Stimulated activated CD8-positive, alpha-beta memory T cell treated with anti-CD3 and anti-CD28 coated beads, Interleukin-4, amount 100 ng/mL, for 24 hours (primary cell): ENCODE measurements around the gene GMPPA.
A peak's percentile ranks its signal among the peaks of the same experiment; 100 is the strongest.

ENCODE experiments used
- DNase-seq: peaks from one replicate; pipeline ENCODE4 v3.0.0-alpha.2; 2020; ENCODE audit warnings: low read depth

Gene GMPPA

GRCh38 chr2:219486380-219486959 lies 12.2 kb upstream of the GMPPA start:
- no peak for DNase-seq

DNA sequence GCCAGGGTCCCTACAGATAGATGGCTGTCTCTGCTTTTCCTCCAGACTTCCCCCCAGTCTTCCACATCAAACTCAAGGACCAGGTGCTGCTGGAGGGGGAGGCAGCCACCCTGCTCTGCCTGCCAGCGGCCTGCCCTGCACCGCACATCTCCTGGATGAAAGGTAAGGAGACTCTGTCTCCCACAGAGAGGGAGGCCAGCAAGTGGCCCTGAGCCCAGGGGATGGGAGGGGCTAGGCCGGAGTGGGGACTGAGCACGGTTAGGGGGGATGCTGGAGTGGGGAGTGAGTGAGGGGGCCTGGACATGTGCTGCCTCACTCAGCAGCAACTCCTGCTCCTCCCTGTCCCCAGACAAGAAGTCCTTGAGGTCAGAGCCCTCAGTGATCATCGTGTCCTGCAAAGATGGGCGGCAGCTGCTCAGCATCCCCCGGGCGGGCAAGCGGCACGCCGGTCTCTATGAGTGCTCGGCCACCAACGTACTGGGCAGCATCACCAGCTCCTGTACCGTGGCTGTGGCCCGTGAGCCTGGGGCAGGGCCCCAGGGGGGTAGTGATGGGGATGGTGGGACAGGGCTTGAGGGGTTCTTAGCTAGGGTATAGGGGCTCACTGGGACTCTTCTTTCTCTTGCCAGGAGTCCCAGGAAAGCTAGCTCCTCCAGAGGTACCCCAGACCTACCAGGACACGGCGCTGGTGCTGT lies 10.4 kb upstream of the GMPPA start:
- DNase-seq, result no peak

DNA sequence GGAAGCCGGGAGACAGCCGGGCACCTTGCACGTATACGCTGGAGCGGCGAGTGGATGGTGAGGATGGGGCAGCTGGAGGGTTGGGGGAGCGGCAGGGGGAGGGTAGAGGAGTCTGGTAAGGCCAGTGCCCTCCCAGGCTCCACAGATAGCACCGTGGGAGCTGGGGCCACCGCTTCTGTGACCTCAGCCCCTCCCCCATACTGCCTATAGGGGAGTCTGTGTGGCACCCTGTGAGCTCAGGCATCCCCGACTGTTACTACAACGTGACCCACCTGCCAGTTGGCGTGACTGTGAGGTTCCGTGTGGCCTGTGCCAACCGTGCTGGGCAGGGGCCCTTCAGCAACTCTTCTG lies 9.9 kb upstream of the GMPPA start:
- DNase-seq, result no peak

DNA sequence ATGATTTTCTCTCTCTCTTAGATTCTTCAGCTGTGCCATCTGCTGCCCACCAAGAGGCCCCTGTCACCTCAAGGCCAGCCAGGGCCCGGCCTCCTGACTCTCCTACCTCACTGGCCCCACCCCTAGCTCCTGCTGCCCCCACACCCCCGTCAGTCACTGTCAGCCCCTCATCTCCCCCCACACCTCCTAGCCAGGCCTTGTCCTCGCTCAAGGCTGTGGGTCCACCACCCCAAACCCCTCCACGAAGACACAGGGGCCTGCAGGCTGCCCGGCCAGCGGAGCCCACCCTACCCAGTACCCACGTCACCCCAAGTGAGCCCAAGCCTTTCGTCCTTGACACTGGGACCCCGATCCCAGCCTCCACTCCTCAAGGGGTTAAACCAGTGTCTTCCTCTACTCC lies 9.4 kb upstream of the GMPPA start:
- no peak for DNase-seq

GRCh38 chr2:219490186-219490585 lies 8.5 kb upstream of the GMPPA start:
- no peak for DNase-seq

DNA sequence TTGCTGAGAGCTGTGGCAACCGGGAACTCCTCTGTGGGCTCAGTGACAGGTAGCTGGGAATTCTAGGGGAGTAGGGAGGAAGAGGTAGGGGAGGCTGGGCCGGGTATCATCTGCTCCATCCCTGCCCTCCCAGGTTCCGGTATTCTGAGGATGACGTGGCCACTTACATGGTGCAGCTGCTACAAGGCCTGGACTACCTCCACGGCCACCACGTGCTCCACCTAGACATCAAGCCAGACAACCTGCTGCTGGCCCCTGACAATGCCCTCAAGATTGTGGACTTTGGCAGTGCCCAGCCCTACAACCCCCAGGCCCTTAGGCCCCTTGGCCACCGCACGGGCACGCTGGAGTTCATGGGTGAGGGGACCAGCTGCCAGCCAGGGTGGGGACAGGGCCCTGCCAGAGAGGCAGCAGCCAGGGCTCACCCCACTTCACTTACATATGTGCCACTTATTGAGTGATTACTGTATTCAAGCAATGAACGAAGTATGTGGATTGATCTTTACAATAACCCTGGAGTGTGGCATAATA lies 8.0 kb upstream of the GMPPA start:
- no peak for DNase-seq

DNA sequence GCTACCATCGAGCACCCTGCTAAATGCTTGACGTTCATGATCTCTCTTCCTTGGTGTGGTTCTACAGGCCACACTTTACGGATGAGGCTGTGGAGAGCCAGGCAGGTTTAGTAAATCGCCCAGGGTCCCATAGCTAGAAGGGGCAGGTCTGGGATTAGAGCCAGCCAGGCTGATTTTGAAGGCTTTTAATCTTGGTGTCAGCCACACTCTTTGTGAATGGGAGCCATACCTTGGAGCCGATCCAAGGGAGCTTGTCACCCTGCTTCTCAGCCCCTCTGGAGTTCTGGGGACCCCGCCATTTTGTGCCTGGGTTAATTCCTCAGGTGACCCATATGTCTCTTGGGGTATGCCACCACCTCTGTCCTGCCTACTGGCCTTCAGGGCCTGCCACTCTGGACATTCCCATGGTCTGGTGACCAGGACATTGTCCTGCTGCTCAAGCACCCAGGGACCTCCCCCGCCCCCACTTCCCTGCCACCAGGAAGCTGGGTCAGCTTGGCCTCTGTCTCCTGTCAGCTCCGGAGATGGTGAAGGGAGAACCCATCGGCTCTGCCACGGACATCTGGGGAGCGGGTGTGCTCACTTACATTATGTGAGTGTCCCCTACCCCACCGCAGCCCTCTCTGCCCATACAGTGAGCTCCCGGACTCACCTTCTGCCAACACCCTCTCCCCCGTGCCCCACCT lies 7.3 kb upstream of the GMPPA start:
- no peak for DNase-seq

GRCh38 chr2:219492575-219492974 lies 6.1 kb upstream of the GMPPA start:
- DNase-seq, result no peak

GRCh38 chr2:219493086-219493485 lies 5.6 kb upstream of the GMPPA start:
- no peak for DNase-seq

- DNase-seq, result no peak
Observed at GRCh38 chr2:219494952-219495530, 3.6 kb upstream of the GMPPA start.

DNA sequence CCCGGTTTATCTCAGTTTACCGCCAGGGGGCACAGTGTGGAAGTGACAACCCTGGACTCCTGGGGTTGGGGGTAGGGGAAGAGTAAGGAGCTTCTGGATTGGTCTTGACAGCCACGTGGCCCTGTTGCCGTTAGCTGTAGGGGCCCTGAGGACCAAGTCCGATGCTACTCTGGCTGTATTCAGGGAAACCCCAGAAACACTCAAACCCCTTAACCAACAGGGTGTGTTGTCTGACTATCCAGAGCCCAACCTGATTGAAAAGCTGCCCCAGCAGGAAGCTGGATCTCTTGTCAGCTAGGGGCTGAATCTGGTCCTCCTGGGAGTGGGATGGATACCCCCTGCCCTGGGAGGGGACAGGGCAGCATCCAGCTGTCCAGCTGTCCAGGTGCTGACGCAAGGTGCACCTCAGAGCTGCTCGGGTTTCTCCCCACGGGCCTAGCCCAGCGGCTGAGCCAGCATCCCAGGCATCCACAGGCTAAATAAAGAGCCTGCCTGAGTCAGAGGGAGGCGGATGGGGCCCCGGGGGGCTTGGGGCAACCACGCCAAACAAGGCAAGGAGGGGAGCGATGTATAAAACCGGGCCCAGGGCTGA lies 3.1 kb upstream of the GMPPA start:
- peak; percentile 30 for DNase-seq

- no peak for DNase-seq
Observed at GRCh38 chr2:219496247-219496824, 2.4 kb upstream of the GMPPA start.

DNA sequence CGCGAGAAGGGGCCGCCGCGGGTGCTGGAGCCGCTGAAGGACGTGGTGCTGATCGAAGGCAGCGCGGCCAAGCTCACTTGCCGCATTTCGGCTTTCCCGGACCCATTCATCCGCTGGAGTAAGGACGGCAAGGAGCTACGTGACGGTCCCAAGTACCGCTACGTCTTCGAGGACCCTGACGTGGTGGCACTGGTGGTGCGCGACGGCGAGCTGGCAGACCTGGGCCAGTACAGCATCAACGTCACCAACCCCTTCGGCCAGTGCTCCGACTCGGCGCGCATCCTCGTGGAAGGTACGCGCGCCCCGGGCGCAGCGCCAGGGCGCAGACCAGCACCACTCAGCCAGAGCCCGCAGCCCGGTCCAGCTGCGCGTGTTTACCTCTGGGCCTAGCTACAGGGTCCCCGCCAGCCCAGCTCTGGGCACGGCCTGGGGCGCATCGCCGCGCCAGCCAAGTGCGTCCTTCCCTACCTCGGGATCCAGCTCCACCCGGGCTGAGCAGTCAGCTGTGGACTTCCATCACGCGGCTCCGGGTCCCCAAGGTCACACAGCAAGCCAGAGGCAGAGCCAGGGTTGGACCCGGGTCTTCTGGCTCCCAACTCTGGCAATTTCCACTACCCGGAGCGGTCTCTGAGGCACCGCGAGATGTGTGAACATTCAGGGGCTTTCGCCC lies 1.7 kb upstream of the GMPPA start:
- DNase-seq, result no peak

- peak; percentile 24 for DNase-seq
Observed at GRCh38 chr2:219497495-219498279, 1.0 kb upstream of the GMPPA start.

DNA sequence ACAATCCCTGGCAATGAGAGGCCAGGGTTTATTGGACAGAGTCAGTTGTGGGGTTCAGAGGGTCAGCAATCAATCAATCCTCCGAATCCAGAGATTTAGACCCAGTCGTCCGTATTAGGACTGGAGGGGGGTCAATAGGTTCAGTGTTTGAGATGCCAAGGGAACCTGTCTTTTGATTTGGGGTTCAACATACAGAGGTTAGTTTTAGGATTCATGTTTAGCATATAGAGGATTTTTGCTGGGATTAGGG lies 292 bp downstream of the GMPPA start:
- no peak for DNase-seq

- no peak for DNase-seq
Observed at GRCh38 chr2:219499555-219499954, 864 bp downstream of the GMPPA start.

DNA sequence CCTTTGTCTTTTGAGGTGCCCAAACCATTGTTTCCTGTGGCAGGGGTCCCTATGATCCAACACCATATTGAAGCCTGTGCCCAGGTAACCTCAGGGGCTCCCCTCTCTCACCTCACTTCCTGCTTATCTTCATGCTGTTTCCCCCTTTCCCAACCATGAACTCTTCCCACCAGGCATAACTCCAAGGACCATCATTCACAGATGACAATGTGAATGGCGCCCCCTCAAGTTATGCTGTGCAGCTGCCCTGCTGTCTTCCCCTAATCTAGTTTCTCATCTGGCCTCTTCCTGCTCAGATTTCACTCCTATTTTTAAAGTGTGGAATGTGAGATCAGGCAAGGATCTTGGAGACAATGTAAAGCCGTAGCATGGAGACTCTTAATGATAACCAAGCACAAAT lies 1.4 kb downstream of the GMPPA start:
- DNase-seq, result no peak

GRCh38 chr2:219501849-219502248 lies 3.2 kb downstream of the GMPPA start:
- DNase-seq, result no peak

- no peak for DNase-seq
Observed at GRCh38 chr2:219502618-219503017, 3.9 kb downstream of the GMPPA start.

GRCh38 chr2:219505585-219505984 lies 6.9 kb downstream of the GMPPA start:
- no peak for DNase-seq

- no peak for DNase-seq
Observed at GRCh38 chr2:219506153-219506801, 7.6 kb downstream of the GMPPA start.
